Measurements from ENCODE around the gene PDCD2L. TPM values are rescaled to one million over a fixed set of nuclear protein-coding genes. Genes with fewer than 3 reads are reported as not detected.

The PDCD2L gene
- total RNA-seq, 1 experiment from 2014 or later: 43.3 TPM

- Mint-ChIP-seq H3K9me3 (no peaks in the 10 kb centered on the region), H3K36me3 (ENCODE audit: insufficient read depth in 1 of 3, low read depth in 3 of 3) (peaks cover 42 to 84% (median 77%) of the 10 kb centered on the region in 3 experiments), H3K4me3 (no peak overlapping the region), H3K4me1 (peaks cover 4 to 9% of the 10 kb centered on the region in 2 experiments; a peak in 2 of 4 replicates), H3K27ac (no peak overlapping the region), H3K27me3 (ENCODE audit: low read depth) (no peaks in the 10 kb centered on the region)
- no peaks in the 10 kb centered on the region for H3K23me2 ChIP-seq (ENCODE audit: insufficient read length, low read depth, low read length, poor library complexity, severe bottlenecking)
- H3K56ac ChIP-seq (ENCODE audit: insufficient read length, low read depth, low read length): no peak overlapping the region
- no peak overlapping the region for H3K9ac ChIP-seq (ENCODE audit: extremely low read depth, insufficient read length, low read length)
- no peak overlapping the region for H2BK20ac ChIP-seq (ENCODE audit: low read depth, low read length, poor library complexity, severe bottlenecking)
- no peak overlapping the region for H2BK12ac ChIP-seq (ENCODE audit: insufficient read length, low read depth, low read length)
- H3K4me1 ChIP-seq (ENCODE audit: insufficient read depth, low read length): no peaks in the 10 kb centered on the region
- no peak overlapping the region for H3K14ac ChIP-seq (ENCODE audit: insufficient read depth, low read length)
- no peak overlapping the region for H3K27ac ChIP-seq (ENCODE audit: insufficient read length, low read depth, low read length)
- no peak overlapping the region for H2AFZ ChIP-seq (ENCODE audit: low read length)
- no peaks in the 10 kb centered on the region for H3K79me1 ChIP-seq (ENCODE audit: insufficient read depth, low read depth, low read length, poor library complexity, severe bottlenecking)
- no peak for TF ChIP-seq CTCF (conservative IDR thresholded peaks at IDR 0.05)
- no peak overlapping the region for H2BK15ac ChIP-seq (ENCODE audit: low read depth, low read length)
- H3K79me2 ChIP-seq (ENCODE audit: insufficient read depth, low read length): no peaks in the 10 kb centered on the region
- H4K91ac ChIP-seq (ENCODE audit: insufficient read length, low read depth, low read length): no peak overlapping the region
- H4K20me1 ChIP-seq (ENCODE audit: control insufficient read depth, insufficient read depth, insufficient read length): no peaks in the 10 kb centered on the region
- no peak overlapping the region for H3T11ph ChIP-seq (ENCODE audit: low read length)
- WGBS (ENCODE audit: extremely low coverage, insufficient read length, low lambda C conversion rate): no CpG with 5 or more reads among the region's 2 CpGs
- DNase-seq: no peak
- no peaks in the 10 kb centered on the region for H3K9me3 ChIP-seq (ENCODE audit: control insufficient read depth, low read depth, low read length)
- no peaks in the 10 kb centered on the region for H3K27me3 ChIP-seq (ENCODE audit: insufficient read depth, low read length)
- H2AK5ac ChIP-seq (ENCODE audit: insufficient read length, low read length): no peak overlapping the region
- H4K5ac ChIP-seq (ENCODE audit: insufficient read length, low read depth, low read length): no peak overlapping the region
- H3K4ac ChIP-seq (ENCODE audit: low read depth, low read length): no peak overlapping the region
- no peak overlapping the region for H4K8ac ChIP-seq (replicated peaks; ENCODE audit: insufficient read length, low read depth, low read length)
- H3K23ac ChIP-seq (ENCODE audit: insufficient read length, low read depth, low read length): no peak overlapping the region
- H2BK5ac ChIP-seq (ENCODE audit: insufficient read length, low read length): no peak overlapping the region
- no peak overlapping the region for H2BK120ac ChIP-seq (ENCODE audit: low read depth, low read length, poor library complexity, severe bottlenecking)
- no peak overlapping the region for H3K4me2 ChIP-seq (ENCODE audit: insufficient read depth, insufficient read length, low read length)
- H3K18ac ChIP-seq (ENCODE audit: insufficient read length, low read depth, low read length): no peak overlapping the region
Observed at GRCh38 chr19:34454091-34454490, 49.9 kb downstream of the PDCD2L start.
